Hippocampal formation (tissue), 2 donors: ENCODE measurements around the gene PPP6R2.

Experiments
- DNase-seq, 2 donors: peaks; one replicate each; lab custom pipeline; 2025; lab: John Stamatoyannopoulos, UW

The PPP6R2 gene, protein sequence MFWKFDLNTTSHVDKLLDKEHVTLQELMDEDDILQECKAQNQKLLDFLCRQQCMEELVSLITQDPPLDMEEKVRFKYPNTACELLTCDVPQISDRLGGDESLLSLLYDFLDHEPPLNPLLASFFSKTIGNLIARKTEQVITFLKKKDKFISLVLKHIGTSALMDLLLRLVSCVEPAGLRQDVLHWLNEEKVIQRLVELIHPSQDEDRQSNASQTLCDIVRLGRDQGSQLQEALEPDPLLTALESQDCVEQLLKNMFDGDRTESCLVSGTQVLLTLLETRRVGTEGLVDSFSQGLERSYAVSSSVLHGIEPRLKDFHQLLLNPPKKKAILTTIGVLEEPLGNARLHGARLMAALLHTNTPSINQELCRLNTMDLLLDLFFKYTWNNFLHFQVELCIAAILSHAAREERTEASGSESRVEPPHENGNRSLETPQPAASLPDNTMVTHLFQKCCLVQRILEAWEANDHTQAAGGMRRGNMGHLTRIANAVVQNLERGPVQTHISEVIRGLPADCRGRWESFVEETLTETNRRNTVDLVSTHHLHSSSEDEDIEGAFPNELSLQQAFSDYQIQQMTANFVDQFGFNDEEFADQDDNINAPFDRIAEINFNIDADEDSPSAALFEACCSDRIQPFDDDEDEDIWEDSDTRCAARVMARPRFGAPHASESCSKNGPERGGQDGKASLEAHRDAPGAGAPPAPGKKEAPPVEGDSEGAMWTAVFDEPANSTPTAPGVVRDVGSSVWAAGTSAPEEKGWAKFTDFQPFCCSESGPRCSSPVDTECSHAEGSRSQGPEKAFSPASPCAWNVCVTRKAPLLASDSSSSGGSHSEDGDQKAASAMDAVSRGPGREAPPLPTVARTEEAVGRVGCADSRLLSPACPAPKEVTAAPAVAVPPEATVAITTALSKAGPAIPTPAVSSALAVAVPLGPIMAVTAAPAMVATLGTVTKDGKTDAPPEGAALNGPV

DNA sequence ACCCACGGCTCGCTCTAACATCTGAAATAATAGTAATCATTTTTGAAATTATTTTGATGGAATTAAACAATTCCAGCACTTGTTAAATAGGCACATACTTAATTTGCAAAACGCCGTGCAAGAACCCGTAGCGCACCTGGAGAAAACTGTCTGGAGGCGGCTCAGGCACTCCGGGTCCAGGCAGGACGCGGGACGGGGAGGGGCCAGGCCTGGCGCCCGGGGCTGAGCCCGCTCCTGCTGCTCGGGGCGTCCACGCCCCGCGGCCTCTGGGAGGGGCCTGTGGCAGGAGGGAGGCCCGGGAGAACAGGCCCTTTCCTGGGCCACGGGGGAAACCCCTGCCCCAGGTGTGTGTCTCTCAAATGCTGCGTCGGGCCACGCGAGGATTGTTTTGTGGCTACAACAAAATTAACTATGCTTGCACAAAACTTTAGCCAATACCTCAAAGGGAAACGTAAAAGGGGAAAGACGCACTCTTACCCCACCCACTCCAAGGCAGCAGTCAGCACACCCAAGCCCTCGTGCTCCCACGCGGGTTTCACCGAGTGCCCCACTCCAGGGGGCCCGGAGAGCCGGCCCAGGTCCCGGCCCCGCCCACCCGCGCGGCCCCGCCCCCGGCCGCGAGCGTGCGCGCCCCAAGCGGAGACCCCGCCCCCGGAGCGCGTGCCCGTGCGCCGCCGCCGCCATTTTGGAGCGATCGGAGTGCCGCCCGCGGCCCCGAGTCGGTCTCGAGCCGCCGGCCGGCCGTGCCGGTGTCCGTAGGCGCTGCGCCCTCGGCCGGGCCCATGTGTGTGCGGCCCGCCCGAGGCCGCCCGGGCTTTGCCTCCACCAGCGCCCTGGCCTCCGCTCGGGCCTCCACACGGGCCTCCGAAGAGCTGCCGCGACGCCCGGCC, at the start of gene PPP6R2:
Gene PPP6R2 (plus strand): TSS at position 677 of the 890 bp plus-strand sequence. CDS start 50,582 bp downstream, outside the sequence.
- peak; percentile 27 to 75 for DNase-seq

DNA sequence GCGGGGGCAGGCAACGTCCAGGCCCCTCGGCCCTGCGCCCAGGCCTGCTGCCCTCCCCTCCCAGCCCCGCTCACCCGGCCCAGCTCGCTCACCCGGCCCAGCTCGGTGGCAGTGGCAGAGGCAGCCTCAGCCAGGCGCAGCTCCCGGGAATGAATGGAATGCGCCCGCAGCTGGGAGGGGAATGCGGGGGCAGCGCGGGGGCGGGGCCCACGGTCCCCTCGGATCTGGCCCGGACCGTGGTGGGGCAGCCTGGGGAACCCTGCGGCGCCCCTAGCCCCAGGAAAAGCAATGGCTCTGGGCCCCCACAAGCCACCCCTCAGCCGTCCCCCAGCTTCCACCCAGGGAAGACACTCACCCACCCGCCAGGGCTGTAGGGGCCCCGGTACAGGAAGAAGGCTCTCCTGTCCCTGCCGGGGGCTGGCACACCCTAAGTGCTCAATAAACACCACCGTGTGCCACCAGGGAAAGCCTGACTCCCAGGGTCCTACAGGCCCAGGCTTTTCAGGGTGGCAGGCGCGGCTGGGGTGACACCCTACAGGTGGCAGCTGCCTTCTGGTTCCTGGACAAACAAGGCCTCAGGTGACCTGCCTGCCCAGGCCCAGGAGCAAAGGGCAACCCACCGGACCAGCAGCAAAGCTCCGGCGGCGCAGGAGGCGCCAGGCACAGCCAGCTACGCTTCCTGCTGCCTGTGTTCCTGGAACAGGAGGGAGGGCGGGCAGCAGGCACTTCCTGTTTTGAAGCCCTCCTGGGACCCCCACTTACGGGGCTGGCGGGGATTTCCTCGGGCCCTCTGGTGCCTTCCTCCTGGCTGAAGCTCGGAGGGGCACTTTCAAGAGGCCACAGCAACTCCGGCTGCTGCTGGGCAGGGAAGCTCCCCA, 49.4 kb upstream of the PPP6R2 start:
- no peak for DNase-seq

DNA sequence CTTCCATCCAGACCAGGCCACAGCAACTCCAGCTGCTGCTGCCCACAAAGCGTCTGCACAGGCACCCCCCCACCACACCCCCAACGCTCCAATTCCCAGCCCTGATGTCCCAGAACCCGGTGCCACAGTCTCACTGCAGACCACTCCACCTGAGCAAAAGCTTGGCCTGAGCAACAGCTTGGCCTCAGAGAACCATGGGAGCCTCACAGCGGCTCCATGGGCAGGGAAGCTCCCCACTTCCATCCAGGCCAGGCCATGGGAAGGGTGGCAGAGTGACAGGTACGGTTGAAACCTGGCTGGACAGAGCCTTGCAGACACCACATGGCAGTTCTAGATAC, 48.8 kb upstream of the PPP6R2 start:
- DNase-seq, result no peak

DNA sequence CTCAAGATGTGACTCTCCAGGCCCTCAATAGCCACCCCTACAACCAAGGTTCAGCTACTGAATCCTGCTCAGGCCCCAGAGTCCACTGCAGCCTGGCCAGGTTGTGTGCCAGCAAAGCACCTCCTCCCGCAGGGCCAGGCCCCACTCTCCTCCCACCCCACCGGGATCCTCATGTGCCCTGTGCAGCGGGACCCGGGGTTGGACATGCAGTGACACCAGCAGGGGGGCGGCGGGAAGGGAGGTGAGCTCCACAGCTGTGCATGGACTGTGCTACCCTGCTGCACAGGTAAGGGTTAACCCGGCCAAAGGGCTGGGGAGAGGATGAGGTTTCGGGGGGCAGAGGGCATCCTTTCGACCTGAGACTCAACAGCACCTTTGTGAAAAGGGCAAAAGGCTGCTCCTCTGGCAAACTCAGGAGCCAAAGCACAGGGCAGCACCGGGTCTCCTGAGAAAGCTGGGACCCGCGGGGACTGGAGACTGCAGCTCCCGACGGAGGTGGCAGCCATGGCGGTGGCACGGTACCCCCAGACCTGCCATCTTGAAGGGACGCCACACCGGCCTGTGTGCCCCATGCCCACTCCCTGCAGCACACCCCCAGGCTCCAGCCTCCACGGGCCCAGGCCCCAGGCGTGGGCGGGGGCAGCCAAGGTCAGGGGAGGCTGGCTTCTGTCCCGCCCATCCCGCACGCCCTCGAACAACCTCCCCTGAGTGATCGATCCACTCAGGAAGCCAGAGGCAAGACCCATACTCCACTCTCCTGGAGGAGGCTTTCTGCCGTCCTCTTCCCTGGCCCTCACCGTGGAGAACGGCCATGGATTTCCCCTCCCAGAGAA, 46.3 kb upstream of the PPP6R2 start:
- no peak for DNase-seq

DNA sequence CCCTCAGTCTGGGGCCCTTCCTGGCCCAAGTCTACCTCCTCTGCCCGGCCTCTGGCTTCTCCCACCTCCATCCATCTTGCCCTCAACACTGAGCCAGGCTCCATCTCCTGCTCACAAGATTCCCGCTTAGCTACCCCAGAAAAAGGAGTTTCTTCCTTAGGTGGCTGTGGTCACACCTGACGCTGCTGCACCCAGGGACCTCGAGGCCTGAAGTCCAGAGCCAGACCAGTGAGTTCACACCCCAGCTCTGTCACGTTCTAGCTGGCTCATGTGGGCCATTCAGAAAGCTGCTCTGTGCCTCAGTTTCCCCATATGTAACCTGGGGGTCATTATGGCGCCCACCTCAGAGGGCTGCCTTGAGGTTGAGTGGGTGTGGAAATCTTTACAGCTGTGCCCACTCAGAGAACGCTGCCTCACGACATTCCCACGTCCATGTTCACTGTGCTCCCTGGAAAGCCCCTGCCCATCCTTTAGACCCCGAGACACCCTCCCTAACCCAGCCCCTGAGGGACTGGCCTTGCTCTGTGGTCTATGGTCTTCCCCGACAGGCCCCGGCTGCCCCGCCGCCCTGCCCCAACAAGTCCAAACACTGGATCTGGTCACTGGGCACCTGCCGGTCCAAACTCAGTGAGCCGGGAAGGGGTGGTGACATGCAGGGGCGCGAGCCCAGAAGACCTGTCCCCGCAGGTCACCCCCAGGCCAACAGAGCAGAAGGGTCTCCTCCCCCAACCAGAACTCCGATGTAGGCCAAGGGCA, 45.4 kb upstream of the PPP6R2 start:
- no peak for DNase-seq

DNA sequence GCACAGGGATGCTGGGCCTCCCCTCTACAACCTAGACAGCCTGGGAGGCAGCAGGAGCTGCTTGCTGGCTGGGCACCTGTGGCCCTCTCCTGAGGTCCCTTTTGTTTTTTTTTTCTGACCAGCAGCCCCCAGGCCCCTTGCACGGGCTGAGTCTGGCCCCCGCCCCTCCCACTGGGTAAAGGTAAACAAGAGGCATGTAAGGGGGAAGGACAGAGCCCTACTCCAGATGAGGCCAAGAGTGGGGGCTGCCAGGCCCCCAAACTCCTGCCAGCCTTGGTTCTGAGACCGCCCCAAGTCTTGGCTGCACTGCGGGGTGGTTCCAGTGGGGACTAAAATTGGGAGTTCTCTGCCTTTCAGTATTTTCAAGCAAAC, 44.9 kb upstream of the PPP6R2 start:
- no peak for DNase-seq

DNA sequence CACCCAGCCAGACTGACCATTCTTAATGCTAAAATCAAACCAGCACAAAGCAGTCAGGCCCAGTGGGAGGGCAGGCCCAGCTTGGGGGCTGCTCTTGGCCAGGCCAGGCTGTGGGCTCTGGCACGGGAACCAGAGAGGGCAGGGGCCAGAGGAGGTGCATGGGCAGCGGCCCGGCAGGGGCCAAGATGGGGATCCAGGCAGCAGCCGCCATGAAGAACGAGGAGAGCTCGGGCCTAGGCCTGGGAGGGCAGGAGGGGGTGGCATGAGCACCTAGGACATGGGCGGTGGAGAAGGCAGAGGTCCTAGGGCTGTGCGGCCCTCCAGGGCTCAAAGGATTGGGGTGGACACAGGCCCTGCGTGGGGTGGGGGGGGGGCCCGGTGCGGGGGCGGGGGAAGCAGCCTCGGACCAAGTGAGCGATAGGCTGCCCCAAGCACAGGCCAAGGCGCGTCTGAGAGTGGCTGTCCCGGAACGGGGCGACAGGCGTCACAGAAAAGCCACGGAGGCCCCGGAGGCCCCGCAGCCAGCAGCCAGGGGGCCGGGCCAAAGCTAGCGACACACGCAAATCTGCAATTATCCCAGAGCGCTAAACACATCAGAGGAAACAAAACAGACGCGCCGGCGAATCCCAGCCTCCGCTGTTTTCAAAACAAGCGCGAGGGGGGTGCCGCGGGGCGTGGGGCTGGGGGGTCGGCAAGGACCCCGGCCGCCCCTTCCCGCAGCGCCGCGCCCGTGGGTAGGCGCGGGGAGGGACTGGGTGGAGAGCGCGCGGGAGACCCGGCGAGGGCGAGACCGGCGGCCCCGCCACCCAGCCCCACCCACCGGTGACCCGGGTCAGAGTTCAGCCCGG, 44.0 kb upstream of the PPP6R2 start:
- no peak for DNase-seq

DNA sequence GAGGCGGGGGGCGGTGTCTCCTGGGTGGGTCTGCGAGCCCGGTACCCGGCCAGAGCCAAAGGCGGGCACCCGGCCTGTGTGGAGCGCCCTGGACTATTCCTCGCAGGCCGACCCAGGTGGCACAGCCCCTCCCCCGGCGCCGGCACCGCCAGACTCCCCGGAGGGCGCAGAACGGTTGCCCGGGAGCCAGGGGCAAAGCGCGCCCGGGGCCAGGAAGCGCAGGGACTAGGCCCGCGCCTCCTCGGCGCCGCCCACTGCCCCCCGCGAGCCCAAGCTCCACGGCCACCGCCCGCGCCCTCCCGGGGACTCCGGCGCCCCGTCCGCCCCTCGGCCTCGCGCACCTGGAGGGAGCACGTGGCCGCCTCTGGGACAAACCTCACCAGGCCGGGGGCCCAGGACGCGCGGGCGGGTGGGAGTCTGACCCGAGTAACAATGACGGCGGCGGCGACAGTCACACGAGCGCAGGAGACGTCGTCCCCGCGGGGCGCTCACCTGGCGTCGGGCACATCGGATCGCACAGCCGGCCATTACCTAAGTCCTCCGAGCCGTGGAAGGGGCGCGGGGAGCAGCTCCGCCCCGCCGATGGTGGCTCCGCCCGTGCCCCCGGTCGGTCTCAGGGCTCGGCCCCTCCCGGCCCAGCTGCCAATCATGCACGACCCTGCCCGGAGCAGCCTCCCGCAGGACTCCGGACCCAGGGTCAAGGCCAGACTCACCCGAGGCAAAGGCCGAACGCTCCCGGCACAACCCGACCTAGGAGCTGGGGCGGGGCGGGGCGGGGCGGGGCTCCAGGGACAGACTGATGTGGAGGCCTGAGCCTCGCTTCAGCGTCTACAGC, 43.1 kb upstream of the PPP6R2 start:
- DNase-seq, result no peak

DNA sequence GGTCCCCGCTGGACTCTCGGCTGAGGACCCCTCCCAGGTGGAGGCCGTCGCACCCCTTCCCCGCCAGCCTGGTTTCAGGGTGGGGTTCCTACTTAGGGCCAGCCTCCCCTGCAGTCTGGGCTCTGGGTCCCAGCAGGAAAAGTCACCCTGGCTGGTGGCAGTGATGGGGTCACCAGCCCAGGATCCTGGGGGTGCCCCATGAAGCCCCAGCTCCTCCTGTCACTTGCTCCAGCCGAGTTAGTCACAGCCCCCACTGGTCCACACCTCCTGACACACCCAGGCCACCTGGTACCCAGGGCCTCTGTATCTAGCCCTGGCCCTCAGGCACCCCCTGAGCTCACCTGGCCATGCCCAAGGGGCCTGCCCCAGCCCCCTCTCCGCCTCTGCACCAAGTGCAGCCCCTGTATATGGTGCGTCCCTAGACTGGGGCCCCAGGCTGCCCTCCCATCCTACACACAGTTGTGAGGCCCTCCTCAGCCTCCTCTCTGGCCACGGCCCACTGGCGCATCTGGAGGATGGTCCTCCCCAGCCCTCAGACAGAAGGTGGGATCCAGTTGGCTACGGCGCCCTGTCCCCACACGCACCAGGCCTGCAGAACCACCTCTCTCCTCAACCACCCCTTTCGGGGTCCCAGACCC, 42.4 kb upstream of the PPP6R2 start:
- DNase-seq, result no peak

DNA sequence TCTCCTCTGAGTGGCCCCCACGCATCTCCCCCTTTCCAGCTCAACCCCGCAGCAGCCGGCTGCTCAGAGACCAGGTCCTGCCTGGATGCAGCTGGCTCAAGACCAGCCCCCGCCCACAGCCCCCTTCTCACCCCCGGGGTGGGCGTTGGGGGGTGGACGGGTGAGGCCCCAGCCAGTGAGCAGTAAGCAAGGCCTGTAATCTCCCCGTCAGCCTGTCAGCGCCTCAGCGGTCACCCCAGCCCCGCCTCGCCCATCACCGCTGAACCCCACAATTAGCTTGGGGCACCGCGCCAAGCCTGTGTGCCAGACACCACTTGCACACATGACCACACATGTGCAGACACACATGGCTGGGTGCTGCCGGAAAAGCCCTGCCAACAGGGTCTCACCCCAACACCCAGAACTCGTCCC, 41.5 kb upstream of the PPP6R2 start:
- DNase-seq, result no peak

DNA sequence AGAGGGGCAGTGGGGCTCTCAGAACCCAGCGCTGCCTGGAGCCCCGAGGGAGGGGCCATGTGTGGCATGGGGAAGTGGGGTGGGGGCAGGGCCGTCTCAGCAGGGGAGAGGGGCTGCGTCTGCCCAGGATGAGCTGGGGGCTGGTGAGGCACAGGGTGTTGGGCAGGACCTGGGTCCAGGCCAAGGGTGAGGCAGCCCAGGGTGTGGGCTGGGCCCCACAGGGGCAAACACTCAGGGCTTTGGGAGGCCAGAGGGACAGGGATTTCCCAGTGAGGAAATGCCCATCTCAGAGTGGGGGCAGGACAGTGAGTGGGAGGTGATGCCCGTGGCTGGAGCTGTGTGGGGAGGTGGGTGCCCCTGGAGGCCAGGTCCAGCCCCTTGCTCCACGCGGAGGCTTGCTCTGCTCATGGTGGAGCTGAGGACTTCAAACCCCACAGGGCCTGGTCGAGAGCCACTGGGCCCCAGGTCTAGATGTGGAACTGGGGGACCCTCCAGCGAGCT, 41.0 kb upstream of the PPP6R2 start:
- no peak for DNase-seq

DNA sequence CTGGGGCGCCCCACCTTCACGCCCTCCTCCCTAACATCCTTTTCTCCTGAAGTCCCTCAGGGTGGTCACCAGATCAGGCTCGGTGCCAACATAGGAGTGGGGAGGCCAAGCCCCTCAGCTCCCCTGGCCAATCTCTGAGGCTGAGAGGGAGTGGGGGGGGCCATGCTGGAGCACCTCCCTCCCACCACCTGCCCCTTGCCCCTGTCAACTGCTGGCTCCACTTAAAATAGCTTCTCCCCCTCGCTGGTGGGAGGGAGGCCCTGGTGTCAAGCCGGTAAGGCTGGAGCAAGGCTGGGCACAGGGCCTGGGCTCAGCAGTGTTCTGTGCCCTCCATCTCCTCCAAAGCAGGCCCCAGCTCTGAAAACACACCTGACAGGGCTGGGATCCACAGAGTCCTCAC, 40.6 kb upstream of the PPP6R2 start:
- no peak for DNase-seq

DNA sequence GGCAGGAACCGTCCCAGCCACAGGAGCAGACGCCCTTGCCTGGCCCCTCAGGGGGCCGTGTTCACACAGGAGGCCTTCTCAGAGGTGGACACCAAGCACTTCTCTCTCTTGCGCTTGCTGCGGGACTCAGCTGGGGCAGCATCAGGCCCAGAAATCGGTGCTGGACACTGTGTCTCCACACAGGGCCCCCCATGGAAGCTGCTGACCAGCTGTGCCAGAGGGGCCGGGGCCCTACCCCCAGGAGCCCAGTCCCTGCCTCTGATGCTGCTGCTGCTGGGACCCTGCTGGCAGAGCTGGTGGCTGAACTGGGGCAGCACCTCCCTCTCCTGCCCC, 39.6 kb upstream of the PPP6R2 start:
- DNase-seq, result peak; percentile 27 to 40

DNA sequence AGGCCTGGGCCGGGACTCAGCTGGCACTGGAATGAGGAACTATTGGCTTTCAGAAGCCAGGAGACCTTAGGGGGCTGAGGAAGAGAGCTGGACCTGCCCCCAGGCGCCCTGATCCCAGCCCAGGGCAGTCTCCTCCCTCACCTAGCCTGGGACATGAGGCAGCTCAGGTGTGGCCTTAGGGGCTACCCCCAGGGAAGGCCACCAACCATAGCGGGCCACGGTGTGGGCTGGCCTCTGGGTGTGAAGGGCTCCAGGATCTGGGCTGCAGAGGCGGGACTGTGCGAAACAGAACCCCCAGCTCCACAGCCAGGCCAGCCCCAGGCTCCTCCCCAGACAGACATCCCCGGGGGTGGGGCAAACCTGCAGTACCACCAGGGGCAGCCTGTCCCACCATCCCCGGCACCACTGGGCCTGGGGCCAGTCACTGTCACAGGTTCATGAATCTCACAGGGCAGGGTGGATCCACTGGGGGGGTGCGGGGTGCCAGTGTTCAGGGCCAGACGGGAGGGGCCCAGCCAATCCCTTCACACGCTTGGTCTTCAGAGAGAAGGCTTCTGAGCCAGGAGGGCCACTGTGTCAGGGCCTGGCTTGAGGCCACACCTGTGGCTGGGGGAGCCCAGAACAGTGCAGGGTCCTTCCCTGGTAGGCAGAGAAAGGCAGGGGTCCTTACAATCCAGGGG, 39.1 kb upstream of the PPP6R2 start:
- DNase-seq, result no peak

DNA sequence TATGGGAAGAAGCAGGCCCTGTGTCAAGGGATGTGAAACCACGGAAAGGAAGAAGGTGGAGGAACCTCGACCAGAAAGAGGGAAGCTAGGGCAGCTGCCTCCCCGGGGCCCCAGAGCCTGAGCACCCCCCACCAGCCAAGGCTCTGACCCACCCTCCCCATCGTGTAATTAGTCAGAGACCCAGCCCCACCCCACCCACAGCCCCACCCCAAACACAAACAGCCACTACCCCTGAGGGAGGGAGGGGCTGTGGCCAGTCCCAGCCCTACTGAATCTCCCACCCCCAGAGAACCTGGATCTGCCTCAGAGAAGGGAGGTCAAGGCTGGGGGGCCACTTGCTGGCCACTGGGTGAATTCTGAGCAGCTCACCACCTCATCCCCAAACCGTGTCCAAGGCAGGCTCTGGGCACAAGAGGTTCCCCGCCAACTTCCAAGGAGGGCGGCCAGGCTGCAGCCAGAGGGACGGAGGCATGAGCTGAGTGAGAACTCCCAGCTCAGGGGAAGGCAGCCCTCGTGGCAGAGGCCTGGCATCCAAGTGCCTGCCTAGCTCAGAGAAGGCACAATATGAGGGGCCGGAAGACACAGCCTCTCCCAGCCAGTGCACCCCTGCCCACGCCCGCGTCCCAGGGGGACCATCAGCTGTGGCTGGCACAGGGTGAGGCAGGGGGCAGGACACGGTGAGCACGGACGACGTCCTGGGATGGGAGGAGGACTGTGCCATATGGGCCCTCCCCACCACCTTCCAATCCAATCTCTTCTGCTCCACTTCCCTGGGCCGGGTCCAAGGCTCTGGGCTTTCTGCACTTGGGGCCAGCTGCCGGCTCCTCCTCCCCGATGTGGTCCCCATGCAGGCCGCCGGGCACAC, 38.4 kb upstream of the PPP6R2 start:
- peak; percentile 38 to 42 for DNase-seq
